Measurements from ENCODE around the gene C4orf50. TPM values are rescaled to one million over a fixed set of nuclear protein-coding genes. Genes with fewer than 3 reads are reported as not detected.

Gene C4orf50
- not detected for polyA plus RNA-seq (2012; ENCODE audit: insufficient read length, low read depth)

- TF ChIP-seq REST (IDR thresholded peaks at IDR 0.05; ENCODE audit: insufficient read depth in 1 of 2, low read depth in 2 of 2, low read length in 2 of 2) (no peak), FOXP2 (optimal IDR thresholded peaks at IDR 0.05; ENCODE audit: borderline replicate concordance, extremely low read depth, extremely low read length, insufficient read depth) (no peak), TAF1 (IDR thresholded peaks at IDR 0.05; ENCODE audit: borderline replicate concordance, insufficient read depth, low read length) (no peak), POLR2AphosphoS5 (IDR thresholded peaks at IDR 0.05; ENCODE audit: low read depth, low read length) (no peak), SIN3A (IDR thresholded peaks at IDR 0.05; ENCODE audit: borderline replicate concordance, insufficient read depth, low read length) (no peak)
Observed at GRCh38 chr4:6018331-6018730, at the start of gene C4orf50. Gene C4orf50 (minus strand): TSS chr4:6018431.

- no peak for TF ChIP-seq POLR2AphosphoS5 (IDR thresholded peaks at IDR 0.05; ENCODE audit: low read depth, low read length)
- no peak for TF ChIP-seq SIN3A (IDR thresholded peaks at IDR 0.05; ENCODE audit: borderline replicate concordance, insufficient read depth, low read length)
- TF ChIP-seq REST (IDR thresholded peaks at IDR 0.05; ENCODE audit: insufficient read depth in 1 of 2, low read depth in 2 of 2, low read length in 2 of 2), result no peak
- TF ChIP-seq TAF1 (IDR thresholded peaks at IDR 0.05; ENCODE audit: borderline replicate concordance, insufficient read depth, low read length), result no peak
- TF ChIP-seq FOXP2 (optimal IDR thresholded peaks at IDR 0.05; ENCODE audit: borderline replicate concordance, extremely low read depth, extremely low read length, insufficient read depth), result no peak
Observed at GRCh38 chr4:6065934-6066590, 47.8 kb upstream of the C4orf50 start.

- TF ChIP-seq FOXP2 (optimal IDR thresholded peaks at IDR 0.05; ENCODE audit: borderline replicate concordance, extremely low read depth, extremely low read length, insufficient read depth) (no peak), REST (IDR thresholded peaks at IDR 0.05; ENCODE audit: insufficient read depth in 1 of 2, low read depth in 2 of 2, low read length in 2 of 2) (no peak), SIN3A (IDR thresholded peaks at IDR 0.05; ENCODE audit: borderline replicate concordance, insufficient read depth, low read length) (no peak), TAF1 (IDR thresholded peaks at IDR 0.05; ENCODE audit: borderline replicate concordance, insufficient read depth, low read length) (no peak), POLR2AphosphoS5 (IDR thresholded peaks at IDR 0.05; ENCODE audit: low read depth, low read length) (no peak)
Observed at GRCh38 chr4:6065166-6065565, 46.9 kb upstream of the C4orf50 start.

- no peak for TF ChIP-seq FOXP2 (optimal IDR thresholded peaks at IDR 0.05; ENCODE audit: borderline replicate concordance, extremely low read depth, extremely low read length, insufficient read depth)
- no peak for TF ChIP-seq SIN3A (IDR thresholded peaks at IDR 0.05; ENCODE audit: borderline replicate concordance, insufficient read depth, low read length)
- TF ChIP-seq TAF1 (IDR thresholded peaks at IDR 0.05; ENCODE audit: borderline replicate concordance, insufficient read depth, low read length), result no peak
- TF ChIP-seq REST (IDR thresholded peaks at IDR 0.05; ENCODE audit: insufficient read depth in 1 of 2, low read depth in 2 of 2, low read length in 2 of 2), result no peak
- no peak for TF ChIP-seq POLR2AphosphoS5 (IDR thresholded peaks at IDR 0.05; ENCODE audit: low read depth, low read length)
Observed at GRCh38 chr4:6064383-6064782, 46.2 kb upstream of the C4orf50 start.

Measured in PFSK-1 (cell line).